ENCODE data around the gene LRP1B.

LRP1B gene

DNA sequence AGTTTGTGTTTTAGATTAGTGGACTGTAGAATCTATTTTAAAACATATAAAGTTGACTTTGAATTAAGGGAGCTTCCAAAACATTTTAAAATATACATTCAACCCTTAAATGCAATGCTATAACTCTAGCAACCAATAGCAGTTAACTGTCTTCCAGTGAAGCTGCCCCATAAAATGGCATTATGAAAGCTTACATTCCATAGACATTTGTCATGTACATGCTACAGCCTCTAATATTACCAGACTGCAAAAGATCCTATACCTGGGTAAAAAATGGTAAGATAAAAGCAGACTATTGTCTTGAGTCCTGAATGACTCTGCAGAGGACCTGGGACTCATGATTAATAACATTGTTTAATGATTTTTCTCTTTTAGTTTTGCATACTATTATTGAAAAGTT lies 489.4 kb downstream of the LRP1B start:
- no peak for DNase-seq

DNA sequence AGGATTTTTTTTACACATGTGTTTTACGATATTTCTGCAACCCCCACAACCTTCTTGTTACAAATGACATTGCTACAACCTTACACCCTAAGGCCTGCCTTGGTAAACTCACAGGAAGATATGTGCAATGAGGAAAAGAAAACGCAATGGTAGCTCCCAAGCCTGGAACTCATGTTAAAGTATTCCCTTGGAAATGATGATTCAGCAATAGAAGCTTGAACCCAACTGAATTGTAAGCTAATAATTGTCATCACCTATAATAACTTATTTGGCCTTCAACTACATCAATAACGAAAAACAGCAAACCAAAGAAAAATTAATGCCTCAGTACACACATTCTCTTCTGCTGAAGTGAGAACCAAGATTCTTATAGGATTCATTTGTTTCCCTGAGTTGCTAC lies 491.0 kb downstream of the LRP1B start:
- DNase-seq = no peak

GRCh38 chr2:141633132-141633531 lies 497.7 kb downstream of the LRP1B start:
- no peak for DNase-seq

- no peak for DNase-seq
These were observed 500.3 kb downstream of the LRP1B start for GRCh38 chr2:141630407-141630930.

DNA sequence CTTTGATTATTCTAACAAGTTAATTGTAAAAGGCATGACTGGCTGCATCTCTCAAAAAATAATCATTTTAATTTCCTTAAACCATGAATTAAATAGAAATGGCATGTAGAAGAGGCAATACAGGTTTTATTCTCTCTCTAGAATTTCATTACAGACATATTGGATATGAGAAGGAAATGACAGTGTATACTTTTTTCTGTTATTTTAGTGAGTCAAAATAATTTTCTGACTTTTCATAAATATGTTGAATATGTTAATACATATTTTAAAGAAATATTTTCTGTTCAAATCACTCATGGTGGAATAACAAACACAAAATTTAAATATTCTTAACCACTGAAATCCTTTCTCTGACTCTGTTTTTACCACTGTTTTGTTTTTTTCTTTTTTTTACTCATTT lies 510.4 kb downstream of the LRP1B start:
- DNase-seq = no peak

DNA sequence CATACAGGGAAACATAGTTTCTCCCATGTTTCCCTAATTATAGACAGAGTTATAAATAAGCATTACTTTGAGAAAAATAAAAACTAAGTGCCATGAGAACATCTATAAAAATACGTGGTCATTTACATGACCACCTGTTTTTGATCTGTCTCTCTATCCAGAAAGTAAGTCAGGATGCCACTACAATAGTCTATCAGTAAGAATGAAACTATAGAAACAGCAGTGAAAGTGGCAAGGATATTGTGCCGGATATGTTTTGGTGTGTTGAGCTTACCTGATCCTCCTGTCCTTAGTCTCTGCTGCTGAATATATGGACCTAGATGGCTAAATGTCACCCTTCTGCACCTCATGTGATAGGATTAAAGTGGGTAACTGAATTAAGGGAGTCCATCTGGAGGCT lies 512.4 kb downstream of the LRP1B start:
- no peak for DNase-seq

DNA sequence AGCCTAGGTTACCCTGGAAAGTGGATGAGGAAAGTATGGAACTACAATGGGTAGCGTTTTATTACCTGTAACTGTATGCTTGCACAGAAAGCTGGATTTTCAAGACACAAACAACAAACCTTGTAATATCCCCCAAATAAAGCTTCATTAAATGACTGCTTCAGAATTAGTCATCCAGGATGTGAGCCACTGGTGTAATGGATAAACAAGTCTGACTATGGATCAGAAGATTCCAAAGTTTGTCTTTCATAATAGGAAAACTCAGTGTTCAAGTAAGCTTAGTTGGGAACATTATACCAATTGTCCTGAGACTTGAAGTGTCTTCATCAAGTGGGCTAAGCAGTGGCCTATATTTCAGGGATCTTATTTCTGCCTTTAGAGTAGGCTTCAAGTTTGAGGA lies 518.8 kb downstream of the LRP1B start:
- no peak for DNase-seq

DNA sequence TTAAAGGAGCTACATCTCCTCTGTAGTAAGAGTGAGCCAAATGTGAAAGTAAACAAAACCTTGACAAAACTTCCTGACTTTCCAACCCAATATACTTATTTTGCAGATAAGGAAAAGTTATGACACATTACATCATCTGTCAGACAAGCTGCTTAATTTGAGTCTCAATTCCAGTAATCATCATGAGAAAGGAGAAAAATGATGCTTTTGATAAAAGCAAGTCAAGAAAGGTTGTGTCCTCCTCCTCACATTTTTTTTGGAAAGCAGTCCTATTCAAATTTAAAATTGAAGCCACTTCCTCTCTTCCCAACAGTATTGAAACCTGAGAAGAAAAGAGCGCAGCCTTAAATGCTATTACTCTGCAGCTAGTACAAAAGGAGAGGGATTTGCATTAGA lies 519.6 kb downstream of the LRP1B start:
- DNase-seq = no peak

DNA sequence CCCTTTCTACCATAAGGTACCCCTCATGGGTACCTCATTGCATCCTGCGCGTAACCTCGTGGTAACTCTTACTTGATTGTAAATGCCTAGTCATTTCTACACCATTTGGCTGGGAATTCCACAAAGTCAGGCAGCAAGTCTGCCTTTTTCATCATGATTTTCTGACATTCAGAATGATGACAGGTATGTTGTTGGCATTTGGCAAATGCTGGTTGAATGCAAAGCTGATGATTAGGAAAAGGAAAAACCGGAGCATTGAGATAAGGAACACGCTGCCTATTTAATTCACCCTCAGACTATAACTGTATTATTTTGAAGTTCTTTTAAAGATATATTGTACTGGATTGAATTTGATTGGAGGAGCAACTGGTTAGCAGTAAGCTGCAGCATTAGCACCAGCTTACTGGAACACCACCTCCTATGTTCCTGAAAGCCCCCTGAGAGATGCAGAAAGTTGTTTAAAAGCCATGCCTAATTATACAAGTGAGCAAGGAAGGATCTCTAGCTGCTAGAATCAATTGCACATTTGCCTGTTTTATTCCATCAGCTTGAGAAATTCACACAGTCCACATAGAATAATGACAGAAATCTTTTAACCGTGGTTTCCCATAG lies 520.1 kb downstream of the LRP1B start:
- no peak for DNase-seq

GRCh38 chr2:141605163-141605562 lies 525.7 kb downstream of the LRP1B start:
- no peak for DNase-seq

DNA sequence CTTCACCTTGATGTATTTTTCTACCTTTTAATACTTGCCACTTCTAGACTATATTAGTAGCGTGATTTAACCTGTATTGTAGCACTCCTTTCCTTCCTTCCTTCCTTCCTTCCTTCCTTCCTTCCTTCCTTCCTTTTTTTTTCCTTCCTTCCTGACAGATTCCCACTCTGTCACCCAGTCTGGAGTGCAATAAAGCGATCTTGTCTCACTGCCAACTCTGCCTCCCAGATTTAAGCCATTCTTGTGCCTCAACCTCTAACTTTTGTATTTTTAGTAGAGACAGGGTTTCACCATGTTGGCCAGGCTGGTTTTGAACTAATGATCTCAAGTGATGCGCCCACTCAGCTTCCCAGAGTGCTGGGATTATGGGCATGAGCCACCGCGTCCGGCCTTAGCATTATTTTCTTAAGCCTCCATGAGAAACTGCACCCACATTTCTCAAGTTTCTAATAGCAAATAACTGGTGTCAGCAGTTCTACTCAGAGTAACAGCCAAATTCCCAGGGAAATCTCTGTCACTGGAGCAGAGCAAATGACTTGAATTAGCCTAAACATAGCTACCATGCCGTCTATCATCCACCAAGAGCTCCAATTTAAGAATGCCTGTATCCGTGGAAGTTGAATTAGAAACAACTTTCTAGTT lies 529.2 kb downstream of the LRP1B start:
- no peak for DNase-seq

GRCh38 chr2:141599721-141600120 lies 531.1 kb downstream of the LRP1B start:
- no peak for DNase-seq

- DNase-seq = no peak
These were observed 531.8 kb downstream of the LRP1B start for GRCh38 chr2:141598982-141599381.

DNA sequence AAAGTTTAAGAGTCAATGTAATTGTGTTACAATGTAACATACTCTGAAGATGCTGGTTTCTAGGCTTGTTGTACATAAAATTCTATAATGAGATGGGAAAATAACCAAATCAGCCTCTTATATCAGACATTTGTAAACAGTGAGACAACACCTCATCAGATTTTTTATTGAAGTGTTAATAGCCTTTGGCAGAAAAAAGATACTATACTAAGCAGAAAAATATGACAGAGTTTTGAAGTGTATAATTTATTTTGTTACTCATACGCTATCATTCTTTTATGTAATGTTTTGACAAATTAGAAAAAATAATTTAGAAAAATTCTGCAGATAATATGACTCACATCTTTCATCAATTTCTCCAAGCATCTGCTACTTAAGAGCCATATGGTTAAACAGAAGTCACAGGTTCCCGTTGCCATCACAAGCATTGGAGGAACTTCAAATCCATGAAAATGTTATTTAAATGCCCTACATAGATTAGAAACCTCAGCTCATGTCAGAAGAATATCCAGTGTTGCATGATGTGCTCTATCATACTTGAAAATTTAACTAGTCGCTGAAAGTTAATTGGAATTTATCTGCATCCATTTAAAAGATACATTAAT lies 535.4 kb downstream of the LRP1B start:
- no peak for DNase-seq

DNA sequence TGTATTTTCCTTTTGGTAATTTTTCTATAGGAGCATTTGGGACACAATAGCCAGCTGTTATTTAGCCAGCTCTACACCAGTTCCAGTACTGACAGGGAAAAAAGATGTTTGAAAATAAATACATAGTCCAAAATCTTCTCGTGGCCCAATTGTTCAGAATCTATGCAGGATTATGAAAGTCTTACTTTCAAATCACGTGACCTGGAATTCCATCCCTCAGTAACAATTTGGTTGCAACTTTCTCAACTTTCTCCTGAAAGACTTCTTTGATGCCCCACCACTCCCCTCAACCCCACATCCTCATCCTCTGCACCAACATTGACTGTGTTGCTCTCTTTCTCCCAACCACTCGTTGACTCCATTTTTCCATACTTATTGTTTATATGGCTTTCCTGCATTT lies 539.0 kb downstream of the LRP1B start:
- DNase-seq = no peak

DNA sequence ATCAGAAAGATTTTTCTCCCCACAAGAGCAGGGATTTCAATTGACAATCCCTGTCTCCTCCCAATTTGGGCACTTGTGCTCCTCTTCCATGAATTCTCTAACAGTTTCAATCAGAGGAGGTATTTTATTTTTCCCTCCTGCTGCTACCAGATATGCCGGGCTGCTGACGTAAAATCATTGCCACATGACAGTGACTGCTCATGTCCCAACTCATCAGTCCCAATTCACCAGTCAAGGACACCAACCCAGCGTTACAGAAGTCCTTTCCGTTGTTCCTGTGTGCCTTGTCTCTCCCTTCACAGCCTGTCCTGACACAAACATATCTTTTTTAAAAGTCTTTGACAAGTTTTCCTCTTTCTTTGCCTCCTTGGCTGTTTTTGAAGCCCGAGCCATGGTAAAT lies 540.2 kb downstream of the LRP1B start:
- DNase-seq = no peak

DNA sequence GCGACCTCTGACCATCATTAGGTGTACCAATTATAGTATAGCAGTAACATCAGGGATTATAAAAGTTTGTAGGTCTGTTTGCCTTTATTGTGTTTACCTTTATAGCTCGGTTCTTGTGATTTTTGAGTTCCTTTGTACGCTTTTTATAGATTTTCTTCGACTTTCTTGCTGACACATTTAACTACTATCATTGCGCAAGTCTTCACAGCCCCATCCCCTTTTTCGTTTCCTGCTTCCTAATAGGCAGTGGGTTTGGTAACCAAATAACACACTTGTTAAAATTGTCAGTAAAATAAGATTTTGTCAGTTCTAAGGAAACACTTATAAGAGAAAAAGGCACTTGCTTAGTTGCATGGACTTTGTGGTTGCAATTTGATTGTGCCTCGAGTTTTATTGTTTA lies 541.5 kb downstream of the LRP1B start:
- no peak for DNase-seq

- no peak for DNase-seq
These were observed 543.8 kb downstream of the LRP1B start for GRCh38 chr2:141586985-141587384.

- DNase-seq = no peak
These were observed 548.6 kb downstream of the LRP1B start for GRCh38 chr2:141582213-141582612.

DNA sequence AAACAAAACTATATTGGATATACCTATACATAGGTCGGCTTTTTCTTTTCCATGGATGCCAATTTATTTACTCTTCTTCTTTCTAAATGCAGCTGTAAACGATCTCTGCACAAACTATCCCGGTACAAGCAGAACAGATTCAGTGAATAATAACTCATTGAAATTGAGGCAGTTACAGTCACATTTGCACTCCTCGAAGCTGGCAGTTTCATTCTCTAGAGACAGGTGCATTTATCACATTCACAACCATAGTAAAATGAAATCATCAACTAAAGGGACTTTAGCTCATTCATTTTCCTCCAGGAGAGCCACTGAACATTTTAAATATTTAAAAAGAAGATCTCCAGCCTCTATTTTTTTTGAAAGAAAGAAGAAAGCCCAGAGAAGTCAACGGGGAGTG lies 551.7 kb downstream of the LRP1B start:
- DNase-seq = no peak

DNA sequence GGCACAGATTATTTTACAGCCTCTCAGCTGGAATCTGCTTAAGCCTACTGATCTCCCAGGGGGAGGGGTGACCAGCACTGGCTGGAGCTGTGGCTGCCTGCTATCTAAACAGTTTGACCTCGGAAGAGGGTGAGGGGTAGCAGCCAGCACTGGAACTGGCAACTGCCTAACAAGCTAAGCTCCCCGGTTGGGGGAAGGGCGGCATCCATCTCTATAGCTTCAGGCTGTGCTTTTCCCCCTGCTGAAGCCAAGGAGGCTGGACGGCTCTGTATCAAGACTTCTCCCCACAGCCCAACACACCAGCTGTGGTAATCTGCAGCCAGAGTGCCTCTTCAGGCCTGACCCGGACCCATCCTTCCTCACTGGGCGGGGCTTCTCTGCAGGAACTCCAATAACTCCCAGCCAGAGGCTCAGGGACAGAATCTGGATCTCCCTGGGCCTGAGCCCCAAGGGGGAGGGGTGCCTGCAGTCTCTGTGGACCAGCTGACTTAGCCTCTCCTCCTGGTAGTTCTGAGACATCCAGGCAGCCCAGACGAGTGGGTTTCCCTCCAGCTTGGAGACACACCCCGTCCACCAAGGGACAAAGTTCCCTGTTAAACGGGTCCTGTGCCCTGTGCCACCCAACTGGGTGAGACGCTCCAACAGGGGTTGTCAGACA lies 560.2 kb downstream of the LRP1B start:
- DNase-seq = no peak

GRCh38 chr2:141569941-141570340 lies 560.9 kb downstream of the LRP1B start:
- DNase-seq = no peak

DNA sequence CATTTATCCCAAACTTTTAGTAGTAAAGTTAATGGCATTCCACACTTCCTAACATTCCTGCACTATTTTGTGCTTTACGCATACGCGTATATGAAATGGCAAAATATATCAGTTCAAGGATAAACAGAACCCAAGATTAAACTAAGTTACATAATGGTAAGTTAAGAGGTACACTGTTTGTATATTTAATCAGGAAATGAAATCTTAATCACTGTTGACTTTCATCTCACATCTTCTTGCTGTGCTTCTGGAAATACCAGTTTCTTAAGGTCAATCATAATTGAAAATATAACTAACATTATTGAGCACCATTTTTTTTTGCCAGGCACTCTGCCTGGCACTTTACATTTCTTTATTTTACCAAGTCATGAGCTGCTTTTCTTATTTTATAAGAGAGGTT lies 565.2 kb downstream of the LRP1B start:
- no peak for DNase-seq

GRCh38 chr2:141560723-141561122 lies 570.1 kb downstream of the LRP1B start:
- DNase-seq = no peak

Measured in activated CD8-positive, alpha-beta memory T cell treated with anti-CD3 and anti-CD28 coated beads, Interleukin-2, amount 50 U/mL, for 48 hours (primary cell).